MV-4-11 (cell line): Measurements from ENCODE around the gene SPON1.
"Not testable (repeated sequence)": the region's sequence is repeated elsewhere in the genome, so short reads cannot be mapped to it uniquely, and the experiment has no call there.

Experiments
- DNase-seq: peaks from one replicate; lab custom pipeline; 2025; lab: John Stamatoyannopoulos, UW

Gene SPON1

GRCh38 chr11:14244926-14245325, 282.4 kb downstream of the SPON1 start:
- DNase-seq = no peak

DNA sequence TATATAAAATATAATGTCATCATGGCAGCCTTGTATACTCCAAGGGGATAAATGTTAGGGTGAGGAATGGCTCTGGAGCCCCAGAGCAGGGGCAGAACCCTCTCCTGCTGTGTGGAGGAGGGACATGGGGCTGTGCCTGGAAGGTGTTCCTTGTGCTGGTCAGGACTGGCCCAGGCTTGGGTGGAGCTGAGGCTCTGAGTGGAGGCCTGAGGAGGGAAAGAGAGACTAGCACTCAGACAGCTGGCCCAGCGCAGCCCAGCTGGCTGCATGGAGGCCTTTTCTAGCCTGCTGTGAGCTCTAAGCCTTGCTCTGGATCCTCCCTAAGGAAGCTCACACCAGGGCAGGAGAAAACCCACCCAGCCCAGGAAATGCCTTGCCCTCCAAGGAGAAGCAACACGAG, 282.9 kb downstream of the SPON1 start:
- no peak for DNase-seq

DNA sequence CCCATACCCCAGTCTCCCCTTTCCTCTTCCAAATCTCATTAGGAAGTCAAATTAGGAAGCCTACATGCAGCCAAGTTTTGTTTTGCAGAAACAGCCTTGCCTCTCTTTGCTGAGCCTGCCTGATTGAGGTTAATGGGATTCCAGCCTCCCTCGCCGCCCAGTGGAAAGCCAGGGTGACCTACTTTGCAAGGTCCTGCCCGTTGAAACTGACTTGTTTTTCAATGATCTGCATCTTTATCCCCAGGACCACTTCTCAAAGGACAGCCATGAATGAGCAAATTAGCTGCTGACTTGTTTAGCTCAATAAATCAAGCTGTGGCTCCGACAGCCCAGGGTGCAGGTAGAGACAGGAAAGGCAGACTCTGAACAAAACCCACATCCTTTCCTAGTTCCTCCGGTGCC, 286.1 kb downstream of the SPON1 start:
- no peak for DNase-seq

DNA sequence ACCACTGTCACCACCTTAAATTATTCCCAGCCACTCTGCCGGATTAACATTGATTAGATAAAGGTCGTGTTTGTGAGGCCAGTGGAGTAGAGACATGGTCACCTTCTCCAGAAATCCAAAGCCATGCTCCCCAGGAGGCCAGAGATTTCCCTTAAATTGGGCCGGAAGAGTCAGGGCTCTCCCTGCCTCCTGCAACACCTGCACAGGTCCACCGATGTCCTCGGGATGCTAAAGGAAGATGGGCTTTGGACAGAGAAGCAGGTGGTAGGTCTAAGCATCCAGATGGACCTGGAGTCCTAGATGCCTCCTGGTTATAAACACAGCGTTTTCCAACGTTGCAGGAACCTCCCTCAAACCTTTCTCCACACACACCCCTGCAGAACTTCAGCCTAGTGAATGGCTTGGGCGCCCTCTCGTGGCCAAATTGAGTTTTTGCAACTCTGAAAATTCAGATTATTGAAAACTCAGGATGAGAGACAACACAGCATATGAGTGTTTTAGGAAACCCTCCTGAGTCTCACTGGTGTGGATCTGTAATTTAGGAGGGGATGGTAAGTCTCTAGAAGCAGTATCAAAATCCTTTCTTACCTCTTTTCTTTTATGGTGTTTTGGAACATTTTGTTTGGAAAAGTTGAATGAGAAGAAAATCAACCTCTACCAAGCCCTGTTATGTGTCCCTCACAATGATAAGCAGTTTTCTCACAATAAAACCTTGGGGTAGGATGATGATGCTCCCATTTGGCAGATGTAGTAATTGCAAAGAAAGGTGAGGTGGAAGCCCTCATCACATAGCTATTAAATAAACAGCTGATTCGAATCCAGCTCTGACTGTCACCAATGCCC, 286.8 kb downstream of the SPON1 start:
- DNase-seq = peak; percentile 25

DNA sequence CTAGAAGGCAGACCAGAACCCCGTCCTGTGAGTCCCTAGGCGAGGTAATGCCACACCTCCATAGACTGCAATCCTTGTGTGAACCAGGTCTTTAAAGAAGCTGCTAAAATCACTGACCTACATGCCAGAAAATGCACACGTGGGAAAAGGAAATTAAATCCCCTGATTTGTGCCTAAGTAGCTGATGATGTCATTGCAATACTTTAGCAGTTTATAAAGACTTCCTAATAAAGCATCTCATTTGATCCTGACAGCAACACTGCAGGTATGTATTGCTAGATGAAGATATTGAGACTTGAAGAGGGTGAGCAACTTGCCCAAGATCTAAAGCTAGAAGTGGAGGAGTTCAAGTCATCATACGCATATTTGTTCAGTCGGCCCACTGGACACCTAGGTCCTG, 289.2 kb downstream of the SPON1 start:
- no peak for DNase-seq

- not testable (repeated sequence) for DNase-seq
These were observed 290.0 kb downstream of the SPON1 start for GRCh38 chr11:14252501-14252900.

DNA sequence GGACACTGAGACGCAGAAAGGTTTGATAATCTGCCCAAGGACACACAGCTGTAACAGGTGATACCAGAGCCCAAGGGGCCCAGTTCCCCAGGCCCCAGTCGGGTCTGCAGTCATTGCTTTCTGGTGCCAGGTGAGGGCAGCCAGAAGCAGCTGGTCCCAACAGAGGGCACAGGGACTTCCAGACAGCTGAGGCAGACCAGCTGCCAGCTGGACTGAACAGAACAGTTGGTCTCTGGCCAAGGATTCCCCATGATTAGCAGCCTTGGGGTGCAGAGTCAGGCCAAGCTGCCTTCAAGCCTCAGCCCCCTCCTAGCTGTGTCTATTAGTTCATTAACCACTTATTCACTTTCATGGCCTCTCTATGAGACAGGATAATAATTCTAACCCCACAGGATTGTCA, 290.9 kb downstream of the SPON1 start:
- no peak for DNase-seq

DNA sequence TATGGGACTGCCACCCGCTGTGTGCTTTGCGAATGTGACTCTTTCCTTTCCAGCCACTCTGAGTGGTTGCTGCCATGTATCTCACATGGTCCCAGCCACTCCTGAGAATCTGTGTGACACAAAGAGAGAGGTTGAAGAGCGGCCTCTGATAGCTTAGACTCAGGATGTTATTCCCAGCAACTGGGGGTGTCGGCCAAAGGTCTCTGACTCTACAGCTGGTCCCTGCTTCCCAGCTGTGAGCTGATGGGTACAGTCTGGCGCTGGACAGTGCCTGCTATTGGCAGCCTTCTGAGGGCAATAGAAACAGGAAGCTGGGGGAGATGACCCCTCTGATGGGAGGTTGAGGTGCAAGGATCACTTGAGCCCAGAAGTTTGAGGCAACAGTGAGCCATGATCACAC, 291.3 kb downstream of the SPON1 start:
- no peak for DNase-seq

- no peak for DNase-seq
These were observed 292.2 kb downstream of the SPON1 start for GRCh38 chr11:14254533-14255237.

- no peak for DNase-seq
These were observed 292.7 kb downstream of the SPON1 start for GRCh38 chr11:14255238-14255534.

DNA sequence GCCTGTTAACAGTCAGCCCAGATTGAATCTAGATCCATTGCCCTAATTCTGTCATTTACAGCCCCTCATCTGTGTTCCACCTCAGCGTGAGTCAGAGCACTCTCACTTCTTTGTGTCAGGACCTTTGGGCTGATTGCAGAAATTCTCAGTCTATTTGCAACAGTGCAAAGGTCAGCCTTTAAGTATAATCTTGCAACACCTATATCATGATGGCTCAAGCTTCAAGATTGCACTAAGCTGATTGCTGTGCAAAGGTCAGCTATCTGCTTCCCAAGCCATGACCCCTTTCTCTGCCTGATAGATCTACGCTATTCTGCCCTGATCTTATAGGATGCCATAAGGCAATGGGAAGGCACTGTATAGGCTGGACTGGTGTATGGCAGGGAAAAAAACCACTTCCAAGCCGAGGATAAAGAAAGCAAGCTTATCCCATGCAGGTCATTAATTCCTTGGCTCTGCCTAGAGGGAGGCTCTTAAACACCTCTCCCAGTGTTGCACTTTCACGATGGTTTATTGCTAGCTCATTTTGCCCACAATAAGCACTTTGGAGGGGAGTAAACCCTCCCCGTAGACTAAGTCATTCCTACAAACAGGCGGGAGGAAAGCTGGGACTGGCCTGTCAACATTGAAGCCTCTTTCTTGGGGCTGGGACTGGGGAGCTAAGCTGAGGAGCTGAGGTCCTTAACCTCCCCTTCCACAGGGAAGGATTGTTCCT, 295.9 kb downstream of the SPON1 start:
- peak; percentile 10 for DNase-seq

- no peak for DNase-seq
These were observed 296.8 kb downstream of the SPON1 start for GRCh38 chr11:14259186-14259784.

DNA sequence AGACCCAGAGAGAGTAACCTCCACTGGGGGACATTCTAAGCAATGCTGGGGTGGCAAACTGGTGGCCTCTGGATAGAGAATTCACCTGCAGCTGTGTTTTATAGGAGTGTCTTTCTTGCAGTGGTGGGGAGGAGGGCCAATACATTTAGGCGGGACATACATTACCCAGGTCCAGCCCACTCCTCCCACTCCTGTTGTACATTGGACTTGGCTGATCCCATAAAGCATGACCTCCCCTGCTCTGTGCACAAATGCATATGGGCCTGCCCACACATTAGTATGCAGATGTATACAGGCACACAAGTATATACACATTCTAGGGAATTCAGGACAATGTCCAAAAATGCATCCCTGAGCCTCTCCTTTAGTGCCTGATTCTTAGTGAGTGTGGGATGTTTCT, 297.4 kb downstream of the SPON1 start:
- no peak for DNase-seq

GRCh38 chr11:14261066-14261465, 298.5 kb downstream of the SPON1 start:
- no peak for DNase-seq

DNA sequence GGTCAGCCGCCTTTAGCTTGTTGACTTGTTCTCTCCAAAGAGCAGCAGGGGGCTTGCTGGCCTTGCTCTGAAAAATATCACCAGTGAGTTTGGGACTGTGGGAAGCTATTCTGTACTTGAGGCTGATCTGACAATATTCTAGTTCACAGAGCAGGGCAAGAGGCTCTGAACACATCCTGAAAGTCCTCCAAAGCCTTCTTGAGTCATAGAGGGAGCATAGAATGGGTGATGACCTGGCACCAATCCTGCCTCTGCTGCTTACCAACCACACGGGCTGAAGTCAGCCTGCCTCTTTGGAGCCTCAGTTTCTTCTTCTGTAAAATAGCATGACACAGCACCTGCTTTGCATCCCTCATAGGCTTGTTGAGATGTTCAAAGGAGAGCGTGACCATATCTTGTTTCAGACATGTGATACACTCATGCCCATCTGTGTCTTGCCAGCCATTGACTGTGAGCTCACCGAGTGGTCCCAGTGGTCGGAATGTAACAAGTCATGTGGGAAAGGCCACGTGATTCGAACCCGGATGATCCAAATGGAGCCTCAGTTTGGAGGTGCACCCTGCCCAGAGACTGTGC, 299.8 kb downstream of the SPON1 start:
- DNase-seq = no peak

GRCh38 chr11:14264966-14265365, 302.4 kb downstream of the SPON1 start:
- DNase-seq = no peak

DNA sequence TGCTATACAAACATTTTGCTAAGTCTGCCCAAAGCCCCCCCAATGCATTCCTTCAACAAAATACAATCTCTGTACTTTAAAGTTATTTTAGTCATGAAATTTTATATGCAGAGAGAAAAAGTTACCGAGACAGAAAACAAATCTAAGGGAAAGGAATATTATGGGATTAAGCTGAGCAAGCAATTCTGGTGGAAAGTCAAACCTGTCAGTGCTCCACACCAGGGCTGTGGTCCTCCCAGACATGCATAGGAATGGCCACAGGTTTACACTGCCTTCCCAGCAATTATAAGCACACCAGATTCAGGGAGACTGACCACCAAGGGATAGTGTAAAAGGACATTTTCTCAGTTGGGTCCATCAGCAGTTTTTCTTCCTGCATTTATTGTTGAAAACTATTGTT, 304.1 kb downstream of the SPON1 start:
- DNase-seq = no peak

GRCh38 chr11:14267861-14268635, 305.5 kb downstream of the SPON1 start:
- no peak for DNase-seq

GRCh38 chr11:14269692-14270573, 307.4 kb downstream of the SPON1 start:
- no peak for DNase-seq
